Endodermal cell (in vitro differentiated cells): ENCODE data around the gene SCRG1. TPM values are rescaled to one million over a fixed set of nuclear protein-coding genes. Genes with fewer than 3 reads are reported as not detected.

ENCODE experiments used
- DNase-seq: peaks from one replicate; pipeline ENCODE4 v3.0.0-alpha.2; 2017
- H3K27ac ChIP-seq: 2 replicates; pipeline ENCODE4 v1.5.1; 2013; ENCODE audit warnings: mild to moderate bottlenecking, low read depth, low read length, moderate library complexity
- H3K27me3 ChIP-seq: 2 replicates; pipeline ENCODE4 v1.6.1; 2013; ENCODE audit warnings: mild to moderate bottlenecking, low read length, moderate library complexity; ENCODE audit not compliant: insufficient read depth, control insufficient read depth, poor library complexity, severe bottlenecking
- H3K36me3 ChIP-seq: 2 replicates; pipeline ENCODE4 v1.7.0; 2013; ENCODE audit warnings: mild to moderate bottlenecking, low read length, moderate library complexity; ENCODE audit not compliant: control insufficient read depth, insufficient read depth
- H3K4me1 ChIP-seq: one replicate; pipeline ENCODE4 v1.7.0; 2013; ENCODE audit warnings: low read length; ENCODE audit not compliant: control insufficient read depth, insufficient read depth
- H3K4me3 ChIP-seq: 2 replicates; pipeline ENCODE4 v1.5.1; 2013; ENCODE audit warnings: mild to moderate bottlenecking, low read length, moderate library complexity
- H3K9ac ChIP-seq: 2 replicates; pipeline ENCODE4 v1.6.1; 2013; ENCODE audit warnings: mild to moderate bottlenecking, low read length, moderate library complexity; ENCODE audit not compliant: poor library complexity, severe bottlenecking; ENCODE audit errors: extremely low read depth
- H3K9me3 ChIP-seq: 2 replicates; pipeline ENCODE4 v1.6.1; 2013; ENCODE audit warnings: mild to moderate bottlenecking, low read length, moderate library complexity; ENCODE audit not compliant: control insufficient read depth
- H3K27ac Mint-ChIP-seq: 2 replicates; pipeline ENCODE4 v1.8.0; 2020; ENCODE audit warnings: mixed read lengths
- H3K27me3 Mint-ChIP-seq: 2 replicates; pipeline ENCODE4 v1.8.0; 2021; ENCODE audit warnings: mild to moderate bottlenecking, mixed read lengths; ENCODE audit not compliant: insufficient read depth
- H3K36me3 Mint-ChIP-seq: 2 replicates; pipeline ENCODE4 v1.8.0; 2020; ENCODE audit warnings: low read depth, mixed read lengths
- H3K4me1 Mint-ChIP-seq: 2 replicates; pipeline ENCODE4 v1.8.0; 2020; ENCODE audit warnings: mixed read lengths
- H3K4me3 Mint-ChIP-seq: 2 replicates; pipeline ENCODE4 v1.8.0; 2020; ENCODE audit warnings: mild to moderate bottlenecking, moderate library complexity, mixed read lengths
- H3K9me3 Mint-ChIP-seq: 2 replicates; pipeline ENCODE4 v1.8.0; 2020; ENCODE audit warnings: mild to moderate bottlenecking, mixed read lengths
- CTCF ChIP-seq: fragments of 200-600 bp; sonication (generic); conservative IDR thresholded peaks from 2 replicates; pipeline ENCODE4 v1.5.0; 2021; ENCODE audit warnings: antibody characterized with exemption, mild to moderate bottlenecking
- WGBS, 2 experiments: methylation state at CpG; one replicate each; pipeline versions ENCODE4 v1.1.5 to v1.1.7; 2013; ENCODE audit warnings: missing lambda C conversion rate in 2 of 2, mixed read lengths in 1 of 2; ENCODE audit not compliant: insufficient coverage in 1 of 2, insufficient read length in 1 of 2; 5-methylcytosine and 5-hydroxymethylcytosine counted together
- total RNA-seq, 2 donors: library from RNA; stranded (reverse); fragmentation: NEBNext Ultra II Directional in 1 of 2; extraction: Animal tissue kit (Norgen Biotek cat#: 25700) in 1 of 2; gene quantifications; 2 replicates in 1 of 2; 3 replicates in 1 of 2; pipeline ENCODE4 v1.2.1, GENCODE V29; 2021

SCRG1 gene
- total RNA-seq, 2 donors from 2014 or later = not detected

DNA sequence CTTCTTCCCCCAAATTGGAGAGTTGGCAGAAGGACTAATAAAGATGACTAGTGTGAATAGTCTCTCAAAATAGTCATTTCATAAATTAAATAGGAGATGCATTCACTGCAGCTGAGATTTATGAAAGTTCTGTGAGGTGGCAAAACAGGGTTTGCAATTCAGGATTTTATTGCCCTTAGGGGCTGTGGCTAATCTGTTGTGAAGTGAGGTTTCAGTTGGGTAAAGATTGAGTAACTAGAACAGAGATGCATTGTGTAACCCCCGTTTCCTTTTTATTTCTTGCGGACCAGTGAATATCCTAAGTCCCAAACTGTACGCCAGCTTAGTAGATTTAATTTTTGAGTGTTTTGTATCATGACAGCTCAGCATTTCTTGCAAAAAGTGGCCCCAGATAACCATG, 16.2 kb upstream of the SCRG1 start:
- no peaks in the 10 kb centered on the region for H3K4me1 ChIP-seq
- no peaks in the 10 kb centered on the region for H3K36me3 Mint-ChIP-seq
- no peak overlapping the region for H3K4me3 Mint-ChIP-seq
- no peaks in the 10 kb centered on the region for H3K4me1 Mint-ChIP-seq
- H3K27ac Mint-ChIP-seq = no peak overlapping the region
- TF ChIP-seq CTCF = no peak
- H3K9ac ChIP-seq = no peak overlapping the region
- no peak for DNase-seq
- peaks cover 5% of the 10 kb centered on the region for H3K27me3 Mint-ChIP-seq
- no peak overlapping the region for H3K27ac ChIP-seq
- no peaks in the 10 kb centered on the region for H3K9me3 Mint-ChIP-seq
- H3K9me3 ChIP-seq = no peaks in the 10 kb centered on the region
- no peaks in the 10 kb centered on the region for H3K27me3 ChIP-seq
- H3K4me3 ChIP-seq = no peak overlapping the region
- WGBS, 2 experiments = 91 to 100% methylated on average over 3 of the region's 3 CpGs
- H3K36me3 ChIP-seq = no peaks in the 10 kb centered on the region

- H3K9me3 ChIP-seq = no peaks in the 10 kb centered on the region
- WGBS, 2 experiments = 84 to 100% methylated on average over 2 to 3 of the region's 3 CpGs
- H3K27me3 ChIP-seq = no peaks in the 10 kb centered on the region
- H3K4me1 Mint-ChIP-seq = no peaks in the 10 kb centered on the region
- no peak overlapping the region for H3K27ac Mint-ChIP-seq
- no peak overlapping the region for H3K4me3 Mint-ChIP-seq
- no peak for TF ChIP-seq CTCF
- H3K27me3 Mint-ChIP-seq = peaks cover 5% of the 10 kb centered on the region
- no peak overlapping the region for H3K9ac ChIP-seq
- no peaks in the 10 kb centered on the region for H3K36me3 Mint-ChIP-seq
- no peak overlapping the region for H3K27ac ChIP-seq
- no peaks in the 10 kb centered on the region for H3K9me3 Mint-ChIP-seq
- no peaks in the 10 kb centered on the region for H3K4me1 ChIP-seq
- no peak for DNase-seq
- H3K36me3 ChIP-seq = no peaks in the 10 kb centered on the region
- H3K4me3 ChIP-seq = no peak overlapping the region
Measured at GRCh38 chr4:173414456-173414855, 15.5 kb upstream of the SCRG1 start.

DNA sequence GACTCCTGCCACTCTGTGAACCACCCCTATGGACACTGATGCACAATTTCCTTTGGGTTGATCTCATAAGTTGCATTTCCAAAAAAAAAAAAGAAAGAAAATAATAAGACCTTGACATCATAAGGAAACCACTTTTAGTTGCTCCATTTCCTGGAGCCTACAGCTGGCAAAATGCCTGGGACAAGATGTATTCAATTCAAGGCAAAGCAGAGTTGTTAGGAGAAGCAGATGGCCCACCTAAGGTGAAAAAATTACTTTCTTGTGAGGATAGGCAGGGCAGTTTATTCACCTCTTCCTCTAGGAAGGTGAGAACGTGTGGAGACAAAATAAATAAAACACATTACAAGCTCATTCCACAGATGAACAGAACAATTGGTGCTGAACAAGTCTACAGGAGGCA, 14.1 kb upstream of the SCRG1 start:
- Mint-ChIP-seq H3K36me3 (no peaks in the 10 kb centered on the region), H3K4me1 (no peaks in the 10 kb centered on the region), H3K4me3 (no peak overlapping the region), H3K27me3 (no peaks in the 10 kb centered on the region), H3K27ac (no peak overlapping the region), H3K9me3 (no peaks in the 10 kb centered on the region)
- Histone ChIP-seq H3K9ac (no peak overlapping the region), H3K4me3 (no peak overlapping the region), H3K4me1 (no peaks in the 10 kb centered on the region), H3K9me3 (no peaks in the 10 kb centered on the region), H3K27me3 (no peaks in the 10 kb centered on the region), H3K27ac (no peak overlapping the region), H3K36me3 (no peaks in the 10 kb centered on the region)
- 82 to 100% methylated on average over 1 of the region's 1 CpG for WGBS, 2 experiments
- DNase-seq = no peak
- no peak for TF ChIP-seq CTCF
